Epithelial cell of esophagus (primary cell): ENCODE data around the gene PAX5.

Source experiments
- DNase-seq: peaks from one replicate; pipeline ENCODE4 v3.0.0; 2010; ENCODE audit warnings: low read depth
- H3K4me3 ChIP-seq: 2 replicates; pipeline ENCODE4 v1.5.1; 2011; ENCODE audit warnings: mild to moderate bottlenecking, low read length, control low read depth
- TF ChIP-seq, protein P1 (sequence below): IDR thresholded peaks from 2 replicates; pipeline ENCODE4 v1.5.1; 2011; ENCODE audit warnings: low read depth, mild to moderate bottlenecking, low read length, control low read depth, inconsistent platforms; ENCODE audit not compliant: insufficient read depth; ENCODE audit errors: missing control alignments

Gene PAX5

DNA sequence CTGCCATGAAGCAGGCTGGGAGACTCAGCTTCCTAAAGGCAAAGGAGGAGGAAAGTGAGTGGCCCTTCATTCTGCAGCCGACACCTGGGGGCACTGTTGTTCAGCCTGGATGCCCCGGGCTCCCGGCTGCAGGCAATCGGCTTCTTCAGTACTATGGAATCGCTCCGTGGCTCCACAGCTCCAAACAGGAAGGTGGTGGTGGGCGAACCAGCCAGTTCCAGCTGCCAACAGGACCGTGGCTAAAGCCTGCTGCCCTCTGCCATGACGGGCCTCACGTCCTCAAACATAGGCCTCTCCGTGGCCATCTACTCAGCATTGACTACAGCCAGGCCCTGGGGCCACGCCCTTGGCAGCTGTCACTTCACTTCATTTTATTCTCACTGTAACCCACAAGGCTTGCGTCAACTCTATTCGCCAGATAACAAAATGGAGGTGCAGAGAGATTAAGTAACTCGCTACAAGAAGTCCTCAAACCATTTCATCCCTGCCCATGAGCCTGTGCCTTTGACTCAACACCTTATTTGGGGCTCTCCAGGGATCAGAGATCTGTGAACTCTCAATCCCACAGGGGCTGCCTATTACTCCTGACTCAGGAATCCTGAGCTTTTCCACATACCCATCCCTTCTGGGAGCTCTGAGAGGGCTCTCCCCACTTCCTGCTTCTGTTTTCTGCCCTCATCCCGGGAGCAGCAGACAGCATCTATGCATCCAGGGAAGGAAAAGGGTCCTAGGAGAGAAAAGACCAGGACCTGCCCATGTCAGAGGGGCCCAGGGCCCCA is 38.0 kb downstream of the PAX5 start:
- TF ChIP-seq, protein P1, sequence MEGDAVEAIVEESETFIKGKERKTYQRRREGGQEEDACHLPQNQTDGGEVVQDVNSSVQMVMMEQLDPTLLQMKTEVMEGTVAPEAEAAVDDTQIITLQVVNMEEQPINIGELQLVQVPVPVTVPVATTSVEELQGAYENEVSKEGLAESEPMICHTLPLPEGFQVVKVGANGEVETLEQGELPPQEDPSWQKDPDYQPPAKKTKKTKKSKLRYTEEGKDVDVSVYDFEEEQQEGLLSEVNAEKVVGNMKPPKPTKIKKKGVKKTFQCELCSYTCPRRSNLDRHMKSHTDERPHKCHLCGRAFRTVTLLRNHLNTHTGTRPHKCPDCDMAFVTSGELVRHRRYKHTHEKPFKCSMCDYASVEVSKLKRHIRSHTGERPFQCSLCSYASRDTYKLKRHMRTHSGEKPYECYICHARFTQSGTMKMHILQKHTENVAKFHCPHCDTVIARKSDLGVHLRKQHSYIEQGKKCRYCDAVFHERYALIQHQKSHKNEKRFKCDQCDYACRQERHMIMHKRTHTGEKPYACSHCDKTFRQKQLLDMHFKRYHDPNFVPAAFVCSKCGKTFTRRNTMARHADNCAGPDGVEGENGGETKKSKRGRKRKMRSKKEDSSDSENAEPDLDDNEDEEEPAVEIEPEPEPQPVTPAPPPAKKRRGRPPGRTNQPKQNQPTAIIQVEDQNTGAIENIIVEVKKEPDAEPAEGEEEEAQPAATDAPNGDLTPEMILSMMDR: peak; percentile 68
- peak; percentile 71 for DNase-seq
- no peak overlapping the region for H3K4me3 ChIP-seq

DNA sequence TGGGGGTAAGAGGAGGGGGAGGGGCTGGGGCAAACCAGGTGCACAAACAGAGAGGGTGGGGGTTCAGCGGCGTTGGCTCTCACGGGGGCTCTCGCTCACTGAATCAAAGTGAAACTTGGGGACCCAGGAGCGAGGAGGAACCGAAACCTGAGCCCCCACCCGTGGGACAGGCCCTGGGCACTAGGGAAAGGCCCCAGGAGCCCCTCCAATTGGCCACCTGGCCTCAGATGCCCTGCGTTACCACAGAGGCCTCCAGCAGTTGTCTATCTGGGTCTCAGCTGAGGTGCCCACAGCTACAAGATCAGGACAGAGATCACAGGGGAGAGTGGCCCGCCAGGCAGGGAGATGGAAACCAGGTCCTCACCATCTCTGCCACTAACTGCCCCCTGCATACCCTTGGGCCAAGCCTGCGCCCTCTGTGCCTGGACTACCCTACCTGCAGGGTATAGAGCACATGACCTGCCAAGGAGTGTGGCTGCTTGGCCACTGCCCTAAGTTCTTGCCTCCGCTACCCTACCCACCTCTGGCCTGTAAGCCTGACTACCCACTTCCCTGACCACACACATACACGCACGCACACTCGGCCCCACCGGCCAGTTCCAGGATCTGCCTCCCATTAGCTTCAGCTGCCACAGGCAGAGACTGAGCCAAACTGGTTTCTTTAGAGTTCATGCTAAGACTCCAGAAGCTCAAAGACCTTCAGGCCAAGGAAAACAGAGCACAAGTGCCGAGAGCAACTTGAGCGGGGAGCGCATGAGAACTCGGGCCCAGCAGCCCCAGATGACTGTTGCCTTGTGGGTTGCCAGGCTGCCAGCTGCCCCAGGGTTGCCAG is 39.9 kb downstream of the PAX5 start:
- TF ChIP-seq, protein P1: no peak
- no peak overlapping the region for H3K4me3 ChIP-seq
- DNase-seq: no peak

DNA sequence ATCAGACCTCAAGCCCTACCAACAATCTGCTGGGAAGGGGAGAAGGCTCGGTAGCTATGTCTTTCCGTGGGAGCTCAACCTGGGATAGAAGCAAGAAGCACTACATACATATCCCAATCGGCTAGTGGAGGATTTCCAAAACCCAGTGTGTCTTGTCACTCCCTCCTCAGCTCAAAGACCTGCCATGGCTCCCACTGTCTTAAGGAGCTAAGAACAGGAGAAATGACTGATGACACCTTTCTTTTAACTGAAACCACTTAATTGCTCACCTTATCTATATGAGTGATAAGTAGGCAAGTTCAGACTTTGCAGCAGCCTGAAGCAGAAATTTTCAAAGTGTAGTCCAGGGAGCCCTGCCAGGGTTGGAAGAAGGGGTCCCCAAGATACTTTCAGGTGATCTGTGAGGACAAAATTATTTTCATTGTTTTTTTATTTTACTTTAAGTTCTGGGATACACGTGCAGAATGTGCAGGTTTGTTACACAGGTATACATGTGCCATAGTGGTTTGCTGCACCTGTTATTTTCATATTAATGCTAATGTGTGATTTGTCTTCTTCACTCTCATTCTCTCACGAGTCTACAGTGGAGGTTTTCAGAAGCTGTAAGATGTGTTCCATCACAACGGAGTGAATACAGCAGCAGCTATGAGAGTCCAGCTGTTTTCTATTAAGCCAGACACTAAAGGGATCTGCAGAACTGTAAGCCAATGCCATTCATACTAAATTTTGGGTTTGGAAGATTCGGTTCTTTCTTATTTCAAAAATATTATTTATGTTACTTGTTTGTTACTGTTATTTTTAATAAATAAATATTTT is 41.4 kb downstream of the PAX5 start:
- TF ChIP-seq, protein P1: no peak

DNA sequence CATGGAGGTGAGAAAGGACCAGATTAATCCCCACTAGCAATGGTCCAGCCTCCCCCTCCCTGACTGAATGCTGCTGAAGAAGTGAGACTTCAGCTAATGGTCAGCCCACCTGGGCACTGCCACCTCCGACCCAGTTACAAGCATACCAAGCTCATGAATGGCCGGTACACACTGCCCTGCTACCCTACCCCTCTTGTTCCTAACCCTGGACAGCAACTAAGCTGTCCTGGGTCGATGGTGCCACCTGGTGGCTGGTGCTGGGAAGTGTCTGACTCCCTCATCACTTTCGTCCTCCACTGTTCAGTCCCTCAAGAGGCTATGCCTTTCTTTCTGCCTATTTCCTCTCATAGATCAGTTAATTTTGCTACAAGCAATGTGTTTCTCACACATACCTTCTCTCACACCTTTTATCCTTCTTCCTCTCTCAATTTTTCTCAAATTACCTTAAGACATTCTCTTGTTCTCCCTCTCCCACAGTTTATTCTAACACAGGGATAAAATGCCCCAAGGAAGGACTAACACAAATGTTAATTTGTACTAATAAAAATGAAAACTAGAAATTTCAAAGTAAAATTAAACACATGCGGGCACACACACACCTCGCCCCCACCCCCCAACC is 42.4 kb downstream of the PAX5 start:
- no peak overlapping the region for H3K4me3 ChIP-seq
- TF ChIP-seq, protein P1: peak; percentile 84
- peak; percentile 52 for DNase-seq

More for the DNA sequence above, 41.4 kb downstream of the PAX5 start:
- H3K4me3 ChIP-seq: no peak overlapping the region
- no peak for DNase-seq

DNA sequence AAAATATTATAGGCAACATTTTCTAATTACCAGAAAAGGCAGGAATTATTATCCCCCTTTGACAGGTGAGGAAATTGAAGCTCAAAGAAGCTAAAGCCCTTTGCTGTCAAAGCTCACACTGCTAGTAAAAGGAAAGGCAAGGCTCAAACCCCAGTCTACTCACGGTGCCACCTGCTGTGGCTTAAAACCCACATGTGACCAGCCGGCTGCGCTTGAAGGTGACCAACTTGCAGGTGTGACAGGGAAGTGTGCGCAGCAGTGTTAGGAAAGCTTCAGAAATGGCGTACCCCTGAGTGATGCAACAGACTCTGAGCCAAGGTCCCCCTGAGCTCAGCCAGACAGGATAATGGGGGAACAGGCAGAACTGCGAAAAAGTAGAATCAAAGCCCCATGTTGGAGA is 45.2 kb downstream of the PAX5 start:
- no peak overlapping the region for H3K4me3 ChIP-seq
- TF ChIP-seq, protein P1: no peak
- no peak for DNase-seq

DNA sequence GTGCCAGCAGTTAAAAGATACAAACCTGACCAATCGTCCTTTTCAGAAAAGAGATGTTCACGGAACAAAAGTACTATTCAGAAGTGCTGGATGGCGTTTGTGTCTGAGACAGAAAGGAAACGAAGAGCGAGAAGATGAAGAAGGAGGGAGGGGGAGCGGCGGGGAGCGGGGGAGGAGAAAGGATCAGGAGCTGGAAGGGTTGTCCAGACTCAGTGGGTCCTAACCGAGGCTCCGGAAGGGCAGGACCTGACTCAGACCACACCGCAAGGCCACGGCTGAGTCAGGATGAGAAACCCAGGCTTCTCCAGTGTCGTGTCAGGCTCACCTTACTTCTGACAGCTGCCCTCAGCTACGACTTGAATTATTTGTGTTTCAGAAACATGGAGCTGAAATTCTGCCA is 46.2 kb downstream of the PAX5 start:
- no peak overlapping the region for H3K4me3 ChIP-seq
- TF ChIP-seq, protein P1: no peak
- DNase-seq: peak; percentile 31
